Measurements from ENCODE around the gene CHMP1A. TPM values are rescaled to one million over a fixed set of nuclear protein-coding genes. Genes with fewer than 3 reads are reported as not detected.

CHMP1A gene
- total RNA-seq, 3 donors from 2014 or later (not counting 1 experiment from before 2014, with no cell fraction given): 124 to 135 (median 134) TPM

- 92% methylated on average over 11 of the region's 17 CpGs for WGBS (ENCODE audit: insufficient coverage)
- no peak overlapping the region for H3K27ac ChIP-seq (ENCODE audit: low read length)
- TF ChIP-seq CTCF (IDR thresholded peaks at IDR 0.05): no peak
- no peaks in the 10 kb centered on the region for H3K9me3 Mint-ChIP-seq
- peaks cover 0 to 3% of the 10 kb centered on the region in 2 donors for H3K27me3 Mint-ChIP-seq (ENCODE audit: low read depth in 2 of 2)
- ATAC-seq: no peak
- H3K4me3 Mint-ChIP-seq: no peak overlapping the region
- H3K27ac Mint-ChIP-seq: no peak overlapping the region
- H3K4me1 ChIP-seq (ENCODE audit: control insufficient read depth, insufficient read depth, low read length): no peaks in the 10 kb centered on the region
- intact Hi-C loops (cut with micrococcal nuclease): no loop called here
- no peaks in the 10 kb centered on the region for H3K36me3 Mint-ChIP-seq
- H3K27me3 ChIP-seq (ENCODE audit: control insufficient read depth, insufficient read depth, low read length): no peaks in the 10 kb centered on the region
- no peaks in the 10 kb centered on the region for H3K36me3 ChIP-seq (ENCODE audit: control insufficient read depth, insufficient read depth, low read length)
- no peaks in the 10 kb centered on the region for H3K4me1 Mint-ChIP-seq
- H3K9me3 ChIP-seq (ENCODE audit: control insufficient read depth, insufficient read depth, low read length): no peaks in the 10 kb centered on the region
- no peak overlapping the region for H3K4me3 ChIP-seq (ENCODE audit: low read length)
- no peak for DNase-seq
Observed at GRCh38 chr16:89629827-89630610, 27.5 kb downstream of the CHMP1A start.

GRCh38 chr16:89624777-89625761 lies 32.4 kb downstream of the CHMP1A start:
- 73% methylated on average over 20 of the region's 21 CpGs for WGBS (ENCODE audit: insufficient coverage)
- Histone ChIP-seq H3K36me3 (ENCODE audit: control insufficient read depth, insufficient read depth, low read length) (no peaks in the 10 kb centered on the region), H3K27me3 (ENCODE audit: control insufficient read depth, insufficient read depth, low read length) (no peaks in the 10 kb centered on the region), H3K9me3 (ENCODE audit: control insufficient read depth, insufficient read depth, low read length) (no peaks in the 10 kb centered on the region), H3K4me1 (ENCODE audit: control insufficient read depth, insufficient read depth, low read length) (no peaks in the 10 kb centered on the region), H3K4me3 (ENCODE audit: low read length) (no peak overlapping the region), H3K27ac (ENCODE audit: low read length) (no peak overlapping the region)
- H3K27ac Mint-ChIP-seq: no peak overlapping the region
- H3K27me3 Mint-ChIP-seq (ENCODE audit: low read depth in 2 of 2): peaks cover 7 to 22% of the 10 kb centered on the region in 2 donors
- no peaks in the 10 kb centered on the region for H3K4me1 Mint-ChIP-seq
- no peaks in the 10 kb centered on the region for H3K36me3 Mint-ChIP-seq
- H3K9me3 Mint-ChIP-seq: no peaks in the 10 kb centered on the region
- no peak overlapping the region for H3K4me3 Mint-ChIP-seq
- no peak for TF ChIP-seq CTCF (IDR thresholded peaks at IDR 0.05)
- no peak for ATAC-seq
- intact Hi-C loops (cut with micrococcal nuclease): no loop called here
- DNase-seq: no peak

- 73% methylated on average over 28 of the region's 28 CpGs for WGBS (ENCODE audit: insufficient coverage)
- Mint-ChIP-seq H3K4me3 (no peak overlapping the region), H3K27ac (no peak overlapping the region), H3K9me3 (no peaks in the 10 kb centered on the region), H3K27me3 (ENCODE audit: low read depth in 2 of 2) (peaks cover 7 to 22% of the 10 kb centered on the region in 2 donors), H3K36me3 (no peaks in the 10 kb centered on the region), H3K4me1 (no peaks in the 10 kb centered on the region)
- no peak for DNase-seq
- H3K9me3 ChIP-seq (ENCODE audit: control insufficient read depth, insufficient read depth, low read length): no peaks in the 10 kb centered on the region
- intact Hi-C loops (cut with micrococcal nuclease): no loop called here
- H3K4me1 ChIP-seq (ENCODE audit: control insufficient read depth, insufficient read depth, low read length): no peaks in the 10 kb centered on the region
- H3K4me3 ChIP-seq (ENCODE audit: low read length): no peak overlapping the region
- no peaks in the 10 kb centered on the region for H3K27me3 ChIP-seq (ENCODE audit: control insufficient read depth, insufficient read depth, low read length)
- no peak for TF ChIP-seq CTCF (IDR thresholded peaks at IDR 0.05)
- H3K27ac ChIP-seq (ENCODE audit: low read length): no peak overlapping the region
- no peaks in the 10 kb centered on the region for H3K36me3 ChIP-seq (ENCODE audit: control insufficient read depth, insufficient read depth, low read length)
- ATAC-seq: no peak
Observed at GRCh38 chr16:89623511-89624261, 33.8 kb downstream of the CHMP1A start.
